Measurements from ENCODE around the gene TXNDC9.
"Not testable (repeated sequence)": the region's sequence is repeated elsewhere in the genome, so short reads cannot be mapped to it uniquely, and the experiment has no call there.

TXNDC9 gene

DNA sequence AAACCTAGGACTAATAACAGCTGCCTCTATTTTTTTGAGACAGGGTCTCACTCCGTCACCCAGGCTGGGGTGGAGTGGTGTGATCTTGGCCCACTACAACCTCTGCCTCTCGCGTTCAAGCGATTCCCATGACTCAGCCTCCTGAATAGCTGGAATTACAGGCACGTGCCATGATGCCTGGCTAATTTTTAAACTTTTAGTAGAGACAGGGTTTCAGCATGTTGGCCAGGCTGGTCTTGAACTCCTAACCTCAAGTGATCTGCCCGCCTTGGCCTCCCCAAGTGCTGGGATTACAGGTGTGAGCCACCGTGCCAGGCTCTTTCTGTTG lies 18.3 kb downstream of the TXNDC9 start:
- not testable (repeated sequence) for DNase-seq

DNA sequence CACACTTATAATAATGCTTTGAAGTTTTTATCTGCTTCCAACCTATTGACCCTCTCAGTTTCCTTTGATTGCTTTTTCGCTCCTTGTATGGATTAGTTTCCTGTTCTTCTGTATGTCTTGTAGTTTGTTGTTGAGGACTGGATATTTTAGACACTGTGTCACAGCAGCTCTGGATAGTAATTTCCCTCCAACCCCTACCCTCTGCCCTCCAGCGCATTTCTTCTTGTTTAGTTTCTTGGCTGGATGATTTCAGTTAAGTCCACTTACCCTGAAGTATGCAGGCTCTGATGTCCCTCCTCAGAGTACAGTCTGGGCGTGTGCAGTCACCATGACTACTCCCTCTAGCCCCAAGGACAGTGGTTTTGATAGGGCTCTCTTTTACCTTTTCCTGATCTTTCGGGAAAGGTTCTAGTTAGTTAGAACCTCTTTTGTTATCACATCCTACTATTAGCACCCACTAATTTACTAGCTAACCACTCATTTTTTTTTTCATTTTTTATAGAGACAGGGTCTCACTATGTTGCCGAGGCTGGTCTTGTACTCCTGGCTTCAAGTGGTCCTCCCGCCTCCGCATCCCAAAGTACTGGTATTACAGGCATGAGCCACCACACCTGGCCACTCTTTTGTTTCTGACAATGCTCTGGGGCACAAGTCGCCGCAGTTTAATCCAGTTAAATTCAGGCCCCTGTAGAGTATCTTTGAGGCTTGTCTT lies 18.8 kb downstream of the TXNDC9 start:
- no peak for DNase-seq

DNA sequence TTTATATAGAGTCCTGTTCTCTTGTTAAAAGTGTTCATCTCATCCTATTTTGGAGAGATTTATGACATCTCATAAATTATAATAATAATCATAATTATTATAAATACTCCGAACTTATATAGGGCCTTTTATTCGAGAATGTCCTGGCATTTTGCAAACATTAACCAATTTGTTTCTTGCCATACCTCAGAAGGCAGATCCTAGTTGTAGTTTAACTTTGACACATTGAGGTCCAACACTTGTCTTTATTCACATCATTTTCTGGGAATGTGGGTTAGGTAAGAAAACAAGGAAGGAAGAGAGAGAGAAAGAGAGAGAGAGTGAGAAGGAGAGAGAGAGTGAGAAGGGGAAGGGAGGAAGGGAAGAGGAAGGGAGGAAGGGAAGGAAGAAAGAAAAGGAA lies 35.0 kb downstream of the TXNDC9 start, which contains the start of gene LYG1:
Gene LYG1 (minus strand): TSS at position 101 of the 400 bp plus-strand sequence. CDS start 5,527 bp downstream, outside the sequence.
- not testable (repeated sequence) for DNase-seq

DNA sequence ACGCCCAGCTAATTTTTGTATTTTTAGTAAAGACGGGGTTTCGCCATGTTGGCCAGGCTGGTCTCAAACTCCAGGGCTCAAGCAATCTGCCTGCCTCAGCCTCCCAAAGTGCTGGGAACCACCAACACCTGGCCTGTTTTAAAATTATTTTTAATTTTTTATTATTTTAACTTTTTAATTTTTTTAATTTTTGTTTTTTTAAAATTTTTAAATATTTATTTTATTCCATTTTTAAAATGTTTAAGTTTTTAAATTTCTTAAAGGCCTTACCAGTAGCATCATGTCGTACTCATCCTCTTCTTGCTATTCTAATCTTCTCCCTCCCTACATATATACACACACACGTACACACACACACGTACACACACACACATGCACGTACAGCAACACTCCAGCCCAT lies 36.6 kb downstream of the TXNDC9 start:
- DNase-seq, result no peak

DNA sequence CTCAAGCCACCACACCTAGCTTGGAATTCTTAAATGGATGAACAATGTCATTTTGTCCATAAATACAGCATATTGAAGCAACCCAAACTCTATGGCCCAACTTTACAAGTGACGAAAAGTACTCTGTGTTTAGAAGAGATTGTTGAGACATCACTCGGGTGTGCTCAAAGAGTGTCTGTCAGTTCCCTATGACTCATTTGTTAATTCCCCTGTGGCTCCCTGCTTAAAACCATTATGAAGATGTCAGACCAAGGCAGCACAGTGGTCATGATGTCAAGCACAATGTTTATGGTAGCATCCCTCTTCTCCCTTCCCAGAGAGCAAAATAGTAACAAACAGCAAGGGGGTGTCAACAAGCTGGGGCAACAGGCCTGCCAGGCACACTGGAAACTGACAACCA lies 38.1 kb downstream of the TXNDC9 start:
- DNase-seq, result no peak

DNA sequence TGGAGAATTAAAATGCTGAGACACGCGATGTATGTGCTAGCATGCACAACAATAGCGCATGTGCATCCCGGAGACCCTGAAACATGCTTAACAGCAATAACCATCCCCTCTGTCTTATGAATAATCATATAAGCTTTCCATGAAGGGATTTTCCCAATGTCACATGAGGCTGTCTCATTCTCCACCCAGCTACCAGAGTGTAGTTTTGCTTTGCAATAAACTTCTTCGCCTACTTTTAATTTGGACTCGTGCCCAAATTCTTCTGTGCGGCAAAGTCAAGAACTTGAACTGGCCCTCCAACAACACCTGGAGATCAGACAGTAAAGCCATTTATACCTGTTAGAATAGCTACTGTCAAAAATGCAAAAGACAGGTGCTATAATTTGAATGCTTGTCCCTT lies 50.6 kb downstream of the TXNDC9 start:
- DNase-seq, result no peak

DNA sequence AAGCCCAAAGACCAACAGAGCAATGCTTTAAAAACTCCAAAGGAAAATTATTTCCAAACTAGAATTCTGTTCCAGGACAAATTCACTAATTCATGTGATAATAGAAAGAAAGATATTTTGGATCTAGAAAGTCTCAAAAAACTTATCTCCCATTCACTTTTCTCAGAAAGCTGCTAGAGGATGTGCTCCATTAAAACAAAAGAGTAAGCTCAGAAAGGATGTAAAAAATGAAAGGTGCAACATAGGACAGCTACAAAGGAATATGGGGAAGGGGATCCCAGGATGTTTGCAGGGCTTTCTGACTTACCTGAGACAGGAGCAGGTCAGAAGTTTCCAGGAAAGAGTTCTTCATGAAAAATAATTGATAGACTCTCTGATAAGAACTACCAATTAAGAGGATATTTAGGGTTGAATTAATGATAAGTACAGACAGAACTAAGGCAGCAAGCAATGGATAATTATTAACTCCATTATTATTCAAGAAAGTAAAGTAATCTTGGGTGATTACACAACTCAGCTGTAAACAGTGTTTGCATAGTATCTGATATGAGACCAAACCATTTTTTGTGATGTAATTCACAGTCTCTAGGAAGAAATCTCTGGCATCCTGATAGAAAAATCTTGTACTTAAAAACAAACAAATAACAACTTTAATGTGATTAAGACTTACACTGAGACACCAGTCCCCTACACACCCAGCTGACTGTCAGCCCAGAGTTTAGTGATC lies 56.0 kb downstream of the TXNDC9 start:
- no peak for DNase-seq

DNA sequence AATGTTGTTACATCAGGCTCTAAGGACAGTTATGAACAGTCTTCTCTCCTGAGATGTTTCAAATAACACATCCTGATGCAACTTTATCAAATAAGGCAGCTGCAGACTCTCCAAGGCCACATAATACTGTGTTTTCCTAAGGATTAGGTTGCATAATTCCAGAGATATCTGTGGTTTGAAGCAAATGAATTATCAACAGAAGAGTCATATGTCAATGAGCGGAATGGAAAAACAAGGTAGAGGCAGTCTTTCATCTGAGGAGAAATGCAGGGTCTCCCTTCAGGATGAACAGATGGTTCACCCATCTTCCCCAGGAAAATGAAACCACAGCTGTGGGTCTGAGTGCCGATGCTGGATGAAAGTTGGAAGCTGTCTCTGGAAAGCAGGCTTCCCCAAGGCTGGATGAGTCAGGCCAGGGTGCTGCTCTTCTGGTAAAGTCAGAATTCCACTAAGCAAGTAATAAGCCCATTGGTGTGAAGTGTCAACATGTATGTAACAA lies 57.3 kb downstream of the TXNDC9 start:
- peak; percentile 37 for DNase-seq

DNA sequence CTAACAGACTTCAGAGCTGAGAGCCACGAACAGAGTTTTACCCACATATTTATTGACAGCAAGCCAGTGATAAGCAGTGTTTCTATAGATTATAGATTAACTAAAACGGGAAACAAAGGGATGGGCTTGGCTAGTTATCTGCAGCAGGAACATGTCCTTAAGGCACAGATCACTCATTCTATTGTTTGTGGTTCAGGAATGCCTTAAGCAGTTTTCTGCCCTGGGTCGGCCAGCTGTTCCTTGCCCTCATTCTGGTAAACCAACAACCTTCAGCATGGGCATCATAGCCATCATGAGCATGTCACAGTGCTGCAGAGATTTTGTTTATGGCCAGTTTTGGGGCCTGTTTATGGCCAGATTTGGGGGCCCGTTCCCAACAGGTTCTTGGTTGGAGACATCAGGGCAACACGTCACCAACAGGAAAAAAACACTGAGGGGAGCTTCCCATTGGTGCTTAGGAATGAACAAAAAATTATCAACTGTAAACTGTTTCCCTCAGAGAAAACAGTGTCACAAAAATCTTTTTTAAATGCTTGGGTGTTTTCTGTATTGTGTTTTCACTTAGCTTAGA lies 57.9 kb downstream of the TXNDC9 start:
- not testable (repeated sequence) for DNase-seq

DNA sequence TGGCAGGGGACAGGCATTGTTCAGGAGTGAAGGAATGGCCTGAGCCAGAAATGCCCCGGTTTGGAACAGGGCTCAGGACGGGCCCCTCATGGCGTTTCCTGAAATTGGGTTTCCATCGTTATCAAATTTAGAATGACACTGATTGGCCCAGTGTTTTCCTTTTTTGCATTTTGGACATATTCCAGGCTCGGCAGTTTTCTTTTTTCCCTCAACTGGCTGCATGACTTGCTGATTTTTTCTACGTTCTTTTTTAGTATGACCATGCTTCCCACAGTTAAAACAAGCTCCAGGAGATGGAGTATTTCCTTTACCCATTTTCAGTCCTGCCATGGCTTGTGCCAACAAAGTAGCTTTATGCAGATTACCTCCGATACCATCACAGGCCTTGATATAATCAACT lies 60.3 kb downstream of the TXNDC9 start:
- no peak for DNase-seq
